K562 (cell line): ENCODE data around the gene GART. TPM values are rescaled to one million over a fixed set of nuclear protein-coding genes. Genes with fewer than 3 reads are reported as not detected.

Experiments used
- CHD1 ChIP-seq: fragments of 200-600 bp; sonication (generic); IDR thresholded peaks from one replicate; pipeline ENCODE4 v1.6.1; 2012; ENCODE audit warnings: mild to moderate bottlenecking, moderate library complexity, low read length, inconsistent platforms
- ESRRA ChIP-seq: fragments of 450-650 bp; IDR thresholded peaks from 2 replicates; pipeline ENCODE4 v1.6.1; 2014; ENCODE audit warnings: low read depth, mild to moderate bottlenecking, moderate library complexity, borderline replicate concordance
- HDAC1 ChIP-seq, 2 experiments: fragments of 450-650 bp; IDR thresholded peaks; 2 replicates each; pipeline ENCODE4 v1.6.1; 2016 to 2017; ENCODE audit warnings: inconsistent platforms in 1 of 2, mild to moderate bottlenecking in 1 of 2, moderate library complexity in 1 of 2
- KLF1 ChIP-seq: fragments of 450-650 bp; IDR thresholded peaks from 2 replicates; pipeline ENCODE4 v1.6.1; 2016; ENCODE audit warnings: missing genetic modification characterization, missing compliant biosample characterization
- NFIC ChIP-seq: fragments of 450-650 bp; IDR thresholded peaks from 2 replicates; pipeline ENCODE4 v1.6.1; 2017; ENCODE audit warnings: mild to moderate bottlenecking, inconsistent platforms
- SMAD1 ChIP-seq: fragments of 150-350 bp; IDR thresholded peaks from 2 replicates; pipeline ENCODE4 v1.6.1; 2014; ENCODE audit warnings: low read length, low read depth; ENCODE audit not compliant: partially characterized antibody
- SMAD3 ChIP-seq: fragments of 450-650 bp; formaldehyde crosslinking; conservative IDR thresholded peaks from 2 replicates; pipeline ENCODE4 v1.4.0; 2020; ENCODE audit warnings: mild to moderate bottlenecking
- ZBTB11 ChIP-seq, 3 experiments: fragments of 200-800 bp in 1 of 3; fragments of 250-450 bp in 1 of 3; fragments of 450-650 bp in 1 of 3; sonication (Bioruptor Pico) in 1 of 3; sonication (Bioruptor generic) in 1 of 3; formaldehyde crosslinking in 1 of 3; IDR thresholded peaks; 2 replicates each; pipeline versions ENCODE4 v1.6.1 to v1.8.0; 2016 to 2022; ENCODE audit warnings: mild to moderate bottlenecking in 2 of 3, missing genetic modification characterization in 2 of 3, missing compliant biosample characterization in 1 of 3, moderate library complexity in 1 of 3
- ZNF511 ChIP-seq: sonication (generic); formaldehyde crosslinking; IDR thresholded peaks from 2 replicates; pipeline ENCODE4 v1.8.0; 2022; ENCODE audit warnings: mild to moderate bottlenecking, missing genetic modification reagents
- ZNF584 ChIP-seq: fragments of 200-800 bp; sonication (Bioruptor generic); IDR thresholded peaks from 2 replicates; pipeline ENCODE4 v1.6.1; 2016; ENCODE audit warnings: low read depth, mild to moderate bottlenecking, missing genetic modification characterization, missing compliant biosample characterization
- polyA plus RNA-seq, 8 experiments: library from polyadenylated mRNA; depleted of rRNA in 4 of 8; stranded (reverse) in 5 of 8; unstranded in 3 of 8; fragments of >200 nt; fragmentation: Nextera tagmentation in 2 of 8; fragmentation: Illumina TruSeq in 1 of 8; extraction: Ambion mirVana in 2 of 8; extraction: Trizol in 1 of 8; gene quantifications; 2 replicates each; pipeline versions ENCODE4 v1.2.1 to v1.2.3, GENCODE V29; 2011 to 2014; ENCODE audit warnings: inconsistent platforms in 1 of 8, missing spikeins in 1 of 8
- total RNA-seq, 7 experiments: library from RNA; depleted of rRNA in 6 of 7; stranded (reverse); fragments of >200 nt in 6 of 7; fragmentation: Illumina TruSeq in 2 of 7; extraction: Trizol in 2 of 7; gene quantifications; 2 replicates each; pipeline versions ENCODE4 v1.2.1 to v1.2.3, GENCODE V29; 2011 to 2021; ENCODE audit warnings: low replicate concordance in 1 of 7
- TF ChIP-seq, protein P1 (sequence below): sonication (generic); formaldehyde crosslinking; IDR thresholded peaks from 2 replicates; pipeline ENCODE4 v1.8.1; 2023; ENCODE audit warnings: mild to moderate bottlenecking, missing genetic modification reagents

Gene GART
- total and polyA plus RNA-seq, 9 of the 15 experiments (the other 6 are each of a cell fraction or from before 2014, with no cell fraction given): 141 to 429 (median 349) TPM

- TF ChIP-seq ZBTB11 (CRISPR knock-in tag; IDR thresholded peaks at IDR 0.05): no peak
- no peak for TF ChIP-seq SMAD3 (CRISPR knock-in tag)
- TF ChIP-seq ZNF584 (CRISPR knock-in tag): no peak
- no peak for TF ChIP-seq SMAD1
- TF ChIP-seq ESRRA: 0 out of 2 replicates have a peak, but pooled peaks have one; percentile 50
- TF ChIP-seq NFIC: 0 out of 2 replicates have a peak, but pooled peaks have one; percentile 5
- peak; percentile 75 for TF ChIP-seq ZNF511 (CRISPR knock-in tag)
- peak; percentile 97 for TF ChIP-seq CHD1
- peak in 1 of 2 experiments; percentile 70; a peak in 1 of 4 replicates for TF ChIP-seq HDAC1 (IDR thresholded peaks at IDR 0.05)
- TF ChIP-seq KLF1: peak; percentile 48; the same call in 1 of the 2 replicates
- TF ChIP-seq, protein P1, sequence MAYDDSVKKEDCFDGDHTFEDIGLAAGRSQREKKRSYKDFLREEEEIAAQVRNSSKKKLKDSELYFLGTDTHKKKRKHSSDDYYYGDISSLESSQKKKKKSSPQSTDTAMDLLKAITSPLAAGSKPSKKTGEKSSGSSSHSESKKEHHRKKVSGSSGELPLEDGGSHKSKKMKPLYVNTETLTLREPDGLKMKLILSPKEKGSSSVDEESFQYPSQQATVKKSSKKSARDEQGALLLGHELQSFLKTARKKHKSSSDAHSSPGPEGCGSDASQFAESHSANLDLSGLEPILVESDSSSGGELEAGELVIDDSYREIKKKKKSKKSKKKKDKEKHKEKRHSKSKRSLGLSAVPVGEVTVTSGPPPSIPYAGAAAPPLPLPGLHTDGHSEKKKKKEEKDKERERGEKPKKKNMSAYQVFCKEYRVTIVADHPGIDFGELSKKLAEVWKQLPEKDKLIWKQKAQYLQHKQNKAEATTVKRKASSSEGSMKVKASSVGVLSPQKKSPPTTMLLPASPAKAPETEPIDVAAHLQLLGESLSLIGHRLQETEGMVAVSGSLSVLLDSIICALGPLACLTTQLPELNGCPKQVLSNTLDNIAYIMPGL: peak; percentile 96
Measured at GRCh38 chr21:33478935-33479678, 62.8 kb downstream of the GART start (continued).
